Measurements from ENCODE around the gene PTPRJ.

Gene PTPRJ

DNA sequence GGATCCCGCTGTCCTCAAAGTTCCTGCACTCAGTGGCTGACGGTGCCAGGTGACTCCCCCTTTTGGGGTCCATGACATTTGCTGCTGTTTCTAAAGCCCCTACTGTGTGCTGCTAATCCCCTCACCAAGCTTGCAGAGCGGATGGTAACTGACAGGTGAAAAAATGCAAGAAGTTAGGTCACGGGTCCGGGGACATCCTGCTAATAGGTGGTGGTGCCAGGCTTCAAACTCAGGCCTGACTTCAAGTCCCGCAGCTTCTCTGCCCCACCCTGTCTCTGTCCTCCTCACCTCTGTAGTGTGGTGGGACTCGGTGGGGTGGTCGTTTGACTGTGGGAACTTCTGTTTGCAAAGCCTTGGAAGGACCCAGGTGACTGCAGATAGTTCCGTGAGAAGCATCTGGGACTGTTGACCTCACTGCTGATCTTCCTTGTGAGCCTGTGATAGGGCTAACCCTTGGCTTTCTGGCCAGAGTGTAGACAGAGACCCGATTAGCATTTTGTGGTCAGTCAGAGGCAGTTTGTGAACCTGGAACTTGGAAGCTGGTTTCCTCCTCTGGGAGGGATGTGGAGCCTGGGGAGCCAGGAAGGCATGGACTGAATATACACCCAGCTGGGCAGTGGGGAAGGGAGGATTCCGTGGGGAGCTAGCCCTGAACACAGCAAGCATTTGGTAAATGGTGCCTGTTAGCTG is 120.8 kb downstream of the PTPRJ start:
- H3K4me3 ChIP-seq (ENCODE audit: low read length): no peak overlapping the region
- DNase-seq (ENCODE audit: low read depth): no peak
- TF ChIP-seq, protein P1, sequence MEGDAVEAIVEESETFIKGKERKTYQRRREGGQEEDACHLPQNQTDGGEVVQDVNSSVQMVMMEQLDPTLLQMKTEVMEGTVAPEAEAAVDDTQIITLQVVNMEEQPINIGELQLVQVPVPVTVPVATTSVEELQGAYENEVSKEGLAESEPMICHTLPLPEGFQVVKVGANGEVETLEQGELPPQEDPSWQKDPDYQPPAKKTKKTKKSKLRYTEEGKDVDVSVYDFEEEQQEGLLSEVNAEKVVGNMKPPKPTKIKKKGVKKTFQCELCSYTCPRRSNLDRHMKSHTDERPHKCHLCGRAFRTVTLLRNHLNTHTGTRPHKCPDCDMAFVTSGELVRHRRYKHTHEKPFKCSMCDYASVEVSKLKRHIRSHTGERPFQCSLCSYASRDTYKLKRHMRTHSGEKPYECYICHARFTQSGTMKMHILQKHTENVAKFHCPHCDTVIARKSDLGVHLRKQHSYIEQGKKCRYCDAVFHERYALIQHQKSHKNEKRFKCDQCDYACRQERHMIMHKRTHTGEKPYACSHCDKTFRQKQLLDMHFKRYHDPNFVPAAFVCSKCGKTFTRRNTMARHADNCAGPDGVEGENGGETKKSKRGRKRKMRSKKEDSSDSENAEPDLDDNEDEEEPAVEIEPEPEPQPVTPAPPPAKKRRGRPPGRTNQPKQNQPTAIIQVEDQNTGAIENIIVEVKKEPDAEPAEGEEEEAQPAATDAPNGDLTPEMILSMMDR (IDR thresholded peaks at IDR 0.05; ENCODE audit: insufficient read depth, low read depth, low read length, missing control alignments): no peak

DNA sequence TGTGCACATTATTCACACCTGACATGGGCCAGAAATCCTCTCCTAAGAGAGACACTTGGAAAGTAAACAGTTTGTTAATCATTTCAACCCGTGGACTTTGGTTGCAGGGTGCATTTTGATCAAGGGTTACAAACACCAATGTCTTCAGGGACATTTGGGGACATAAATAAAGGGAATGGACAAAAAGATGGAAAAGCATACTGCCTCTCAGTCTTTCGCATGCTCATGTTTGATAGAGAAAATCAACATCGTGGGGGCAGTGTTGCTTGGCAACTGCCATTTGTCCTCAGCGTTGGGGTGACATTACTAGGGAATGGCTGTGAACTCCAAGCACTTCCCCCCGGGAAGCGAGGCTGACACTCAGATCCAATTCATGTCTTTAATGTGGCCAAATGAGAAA is 121.6 kb downstream of the PTPRJ start:
- no peak for DNase-seq (ENCODE audit: low read depth)
- no peak overlapping the region for H3K4me3 ChIP-seq (ENCODE audit: low read length)
- TF ChIP-seq, protein P1 (IDR thresholded peaks at IDR 0.05; ENCODE audit: insufficient read depth, low read depth, low read length, missing control alignments): no peak

DNA sequence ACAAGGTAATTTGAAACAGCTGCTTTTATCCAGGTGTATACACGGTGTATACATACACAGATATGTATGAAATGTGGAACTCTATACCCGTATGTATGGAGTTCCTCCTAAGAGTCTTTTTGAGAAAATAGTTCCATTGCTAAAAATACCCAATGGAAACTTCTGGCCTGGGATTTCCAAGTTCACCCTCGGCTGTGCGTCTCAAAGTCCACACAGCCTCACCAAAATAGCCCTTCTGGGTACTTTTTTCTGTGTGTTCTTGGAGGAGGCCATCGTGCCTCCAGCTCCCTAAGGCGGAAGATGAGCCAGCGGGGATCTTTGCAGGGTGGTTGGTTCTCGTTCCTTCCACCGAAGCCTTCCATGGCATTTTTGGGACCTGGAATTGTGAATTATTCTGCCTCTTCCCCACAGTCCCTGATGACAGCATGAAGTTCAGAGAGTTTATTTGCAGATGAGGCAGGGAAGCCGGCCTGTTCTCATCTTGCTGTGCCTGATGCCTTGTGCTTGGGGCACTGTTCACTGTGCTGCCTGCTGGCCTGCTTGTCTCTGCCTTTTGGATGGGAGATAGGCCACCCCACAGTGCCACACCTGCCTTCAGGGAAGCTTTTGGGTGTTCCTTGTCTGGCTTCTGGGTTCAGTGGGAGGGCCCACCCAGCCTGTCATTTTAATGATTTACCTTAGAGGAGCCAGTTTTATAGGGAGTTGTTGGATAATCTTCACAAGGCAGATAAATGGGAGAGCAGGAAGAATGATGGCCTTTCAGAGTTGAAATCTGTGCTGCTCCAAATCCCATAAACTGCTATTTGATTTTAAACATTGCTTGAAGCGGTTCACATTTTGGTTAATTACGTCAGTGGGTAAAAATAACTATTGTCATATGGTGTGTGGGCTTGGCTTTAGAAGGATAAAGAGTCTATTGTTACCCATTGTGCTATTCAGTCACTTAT is 123.5 kb downstream of the PTPRJ start:
- TF ChIP-seq, protein P1 (IDR thresholded peaks at IDR 0.05; ENCODE audit: insufficient read depth, low read depth, low read length, missing control alignments): no peak
- H3K4me3 ChIP-seq (ENCODE audit: low read length): no peak overlapping the region

DNA sequence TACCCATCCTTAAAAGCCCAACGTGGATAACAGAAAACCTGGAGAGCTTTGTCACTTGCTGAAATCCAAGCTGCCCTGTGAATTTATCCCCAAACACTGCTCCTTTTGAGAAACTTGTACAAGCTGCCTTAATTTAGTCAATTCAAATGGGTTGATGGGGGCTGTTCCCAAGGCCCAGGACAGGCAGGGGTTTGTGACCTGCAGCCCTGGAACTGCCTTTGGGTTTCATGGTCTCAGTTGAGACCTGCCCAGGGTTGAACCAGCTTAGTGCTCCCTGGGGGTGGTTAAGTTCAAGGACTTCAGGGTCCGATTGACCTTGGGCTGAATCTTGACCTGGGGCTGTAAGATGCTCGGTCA is 124.2 kb downstream of the PTPRJ start:
- DNase-seq (ENCODE audit: low read depth): no peak
- H3K4me3 ChIP-seq (ENCODE audit: low read length): no peak overlapping the region
- TF ChIP-seq, protein P1 (IDR thresholded peaks at IDR 0.05; ENCODE audit: insufficient read depth, low read depth, low read length, missing control alignments): no peak

More for the DNA sequence above, 123.5 kb downstream of the PTPRJ start:
- no peak for DNase-seq (ENCODE audit: low read depth)

DNA sequence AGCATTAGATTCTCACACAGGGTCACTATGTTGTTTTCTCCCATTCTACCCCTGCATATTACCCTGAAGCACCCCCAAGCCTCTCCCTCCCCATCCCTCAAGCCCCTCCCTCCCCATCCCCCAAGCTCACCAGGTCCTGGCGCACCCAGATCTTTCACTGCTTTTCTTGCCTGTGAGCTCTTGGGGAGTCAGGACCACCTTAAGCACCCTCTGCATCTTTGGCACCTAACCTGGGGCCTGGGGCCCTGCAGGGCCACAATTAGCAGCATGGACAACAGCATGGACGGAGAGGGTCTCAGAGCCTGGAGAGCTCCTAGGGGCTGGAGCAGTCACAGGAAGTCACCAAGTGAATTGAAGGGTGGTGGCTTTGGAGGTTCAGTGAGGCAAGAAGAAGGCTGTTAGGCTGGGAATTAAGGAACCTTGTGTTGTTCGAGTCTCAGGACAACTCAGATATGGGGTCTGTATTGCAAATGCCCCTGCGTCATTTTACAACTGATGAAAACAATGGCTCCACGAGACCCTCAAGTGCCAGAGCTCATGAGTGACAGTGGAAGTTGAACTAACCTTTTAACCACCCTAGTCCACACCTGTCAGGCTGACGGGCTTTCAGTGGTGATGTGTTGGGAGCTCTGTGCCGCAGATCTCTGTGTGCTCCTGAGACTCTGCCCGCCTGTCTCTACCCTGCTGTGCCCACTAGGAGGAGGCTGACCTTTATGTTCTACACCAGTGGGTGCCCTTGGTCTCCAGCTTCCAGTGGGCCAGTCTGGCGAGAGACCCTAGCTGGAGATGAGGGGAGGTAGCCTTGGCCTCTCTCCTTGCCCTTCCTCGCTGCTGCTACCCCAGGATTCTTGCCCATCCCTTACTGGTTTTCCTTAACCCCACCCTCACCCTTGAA is 125.0 kb downstream of the PTPRJ start:
- no peak for DNase-seq (ENCODE audit: low read depth)
- no peak overlapping the region for H3K4me3 ChIP-seq (ENCODE audit: low read length)
- TF ChIP-seq, protein P1 (IDR thresholded peaks at IDR 0.05; ENCODE audit: insufficient read depth, low read depth, low read length, missing control alignments): no peak

DNA sequence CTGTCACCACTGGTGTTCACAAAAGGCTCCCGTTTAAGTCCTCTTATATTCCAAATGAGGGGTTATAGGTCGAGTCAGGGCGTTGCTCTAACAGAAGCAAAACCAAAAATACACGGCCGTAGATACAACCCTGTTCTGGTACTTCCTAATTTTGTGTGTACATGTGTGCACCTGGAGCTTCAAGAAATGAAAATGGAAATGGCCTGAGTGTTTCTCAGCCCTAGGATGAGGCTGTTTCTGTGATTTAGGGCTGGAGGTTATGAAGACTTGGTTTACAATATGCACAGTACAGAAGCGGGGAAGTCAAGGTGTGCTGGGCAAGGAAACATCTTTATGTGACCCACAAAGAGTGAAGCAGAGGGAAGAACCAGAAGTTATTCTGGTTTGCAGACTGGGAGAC is 125.8 kb downstream of the PTPRJ start:
- no peak for DNase-seq (ENCODE audit: low read depth)
- TF ChIP-seq, protein P1 (IDR thresholded peaks at IDR 0.05; ENCODE audit: insufficient read depth, low read depth, low read length, missing control alignments): no peak
- no peak overlapping the region for H3K4me3 ChIP-seq (ENCODE audit: low read length)
